Subcutaneous adipose tissue (tissue), 4 donors: ENCODE data around the gene BTN1A1. TPM values are rescaled to one million over a fixed set of nuclear protein-coding genes. Genes with fewer than 3 reads are reported as not detected.

Experiments used
- CTCF ChIP-seq: fragments of 450-650 bp; IDR thresholded peaks from one replicate; pipeline ENCODE4 v1.5.1; 2016; ENCODE audit warnings: low read depth, mild to moderate bottlenecking, control low read depth, antibody characterized with exemption, moderate library complexity
- total RNA-seq, 4 donors: library from RNA; depleted of rRNA; stranded (reverse); fragments of >200 nt; gene quantifications; one replicate each; pipeline ENCODE4 v1.1.0, GENCODE V29; 2016

Gene BTN1A1
- total RNA-seq, 4 donors from 2014 or later: not detected

GRCh38 chr6:26550250-26550993 is 50.3 kb downstream of the BTN1A1 start:
- TF ChIP-seq CTCF: no peak

- TF ChIP-seq CTCF: no peak
Observed at GRCh38 chr6:26552205-26552604, 52.1 kb downstream of the BTN1A1 start.

GRCh38 chr6:26552640-26553188 is 52.6 kb downstream of the BTN1A1 start:
- no peak for TF ChIP-seq CTCF

- no peak for TF ChIP-seq CTCF
Observed at GRCh38 chr6:26553264-26553634, 53.1 kb downstream of the BTN1A1 start.

GRCh38 chr6:26553635-26554446 is 53.7 kb downstream of the BTN1A1 start:
- TF ChIP-seq CTCF: no peak

GRCh38 chr6:26554447-26554696 is 54.3 kb downstream of the BTN1A1 start:
- TF ChIP-seq CTCF: no peak

- no peak for TF ChIP-seq CTCF
Observed at GRCh38 chr6:26554697-26555504, 54.8 kb downstream of the BTN1A1 start.
